PC-3 (cell line): ENCODE results near the gene SLC35D1.

Experiments used
- CTCF ChIP-seq: fragments of 300-600 bp; sonication (generic); conservative IDR thresholded peaks from 2 replicates; pipeline ENCODE4 v1.5.1; 2017; ENCODE audit warnings: antibody characterized with exemption, low read depth, mild to moderate bottlenecking, low read length
- EZH2 ChIP-seq: fragments of 300-600 bp; sonication (generic); IDR thresholded peaks from one replicate; pipeline ENCODE4 v1.6.1; 2017; ENCODE audit warnings: antibody characterized with exemption, mild to moderate bottlenecking, low read length; ENCODE audit not compliant: unreplicated experiment
- EZH2phosphoT487 ChIP-seq: fragments of 300-600 bp; sonication (generic); IDR thresholded peaks from 2 replicates; pipeline ENCODE4 v1.6.1; 2018; ENCODE audit warnings: mild to moderate bottlenecking, antibody characterized with exemption, low read length, borderline replicate concordance

DNA sequence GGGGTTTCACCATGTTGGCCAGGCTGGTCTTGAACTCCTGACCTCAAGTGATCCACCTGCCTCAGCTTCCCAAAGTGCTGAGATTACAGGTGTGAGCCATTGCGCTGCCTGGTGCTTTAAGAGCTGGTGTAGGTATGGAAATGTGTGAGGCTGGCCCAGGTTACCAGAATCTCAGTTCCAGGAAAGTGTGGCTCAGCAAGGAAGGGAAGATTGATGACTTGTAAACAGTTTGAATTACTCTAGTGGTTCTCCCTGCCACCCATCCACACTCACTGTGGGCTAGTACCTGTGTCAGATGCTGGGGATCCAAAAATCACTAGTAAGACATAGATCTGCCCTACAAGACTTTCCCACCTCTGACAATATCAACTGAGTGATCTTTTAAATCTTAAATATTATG, 34.5 kb upstream of the SLC35D1 start:
- TF ChIP-seq EZH2 (no peak), CTCF (no peak), EZH2phosphoT487 (no peak)
